GM23338 (cell line): ENCODE results near the gene TTC16. TPM values are rescaled to one million over a fixed set of nuclear protein-coding genes. Genes with fewer than 3 reads are reported as not detected.

Source experiments
- ATAC-seq: fragments of 200-7000 bp; cut with Tn5 transposase; 3 replicates; pipeline ENCODE4 v1.9.1; 2020
- DNase-seq: peaks from one replicate; pipeline ENCODE4 v3.0.0-alpha.2; 2015; ENCODE audit warnings: low spot score
- H2AFZ ChIP-seq: fragments of 200-600 bp; sonication (generic); 2 replicates; pipeline ENCODE4 v1.8.0; 2016; ENCODE audit warnings: antibody characterized with exemption, mild to moderate bottlenecking, moderate library complexity
- H3F3A ChIP-seq: fragments of 200-600 bp; sonication (generic); replicated peaks from 2 replicates; pipeline ENCODE4 v1.8.0; 2017; ENCODE audit warnings: antibody characterized with exemption, mixed run types, low read depth
- H3K27ac ChIP-seq: fragments of 200-600 bp; sonication (generic); 2 replicates; pipeline ENCODE4 v1.6.1; 2016; ENCODE audit warnings: low read depth
- H3K27me3 ChIP-seq: fragments of 200-600 bp; sonication (generic); 2 replicates; pipeline ENCODE4 v1.8.0; 2016; ENCODE audit warnings: mild to moderate bottlenecking, mixed run types, moderate library complexity; ENCODE audit not compliant: insufficient read depth
- H3K36me3 ChIP-seq: fragments of 200-600 bp; sonication (generic); 2 replicates; pipeline ENCODE4 v1.8.0; 2016; ENCODE audit warnings: mild to moderate bottlenecking; ENCODE audit not compliant: insufficient read depth
- H3K4me1 ChIP-seq: fragments of 200-600 bp; sonication (generic); 2 replicates; pipeline ENCODE4 v1.8.0; 2016; ENCODE audit warnings: mild to moderate bottlenecking, moderate library complexity; ENCODE audit not compliant: insufficient read depth
- H3K4me2 ChIP-seq: fragments of 200-600 bp; sonication (generic); 2 replicates; pipeline ENCODE4 v1.7.1; 2017; ENCODE audit warnings: mixed run types
- H3K4me3 ChIP-seq: fragments of 200-600 bp; sonication (generic); 2 replicates; pipeline ENCODE4 v1.6.1; 2016; ENCODE audit warnings: mixed run types
- H3K79me2 ChIP-seq: fragments of 200-600 bp; sonication (generic); replicated peaks from 2 replicates; pipeline ENCODE4 v1.8.0; 2017; ENCODE audit warnings: mild to moderate bottlenecking; ENCODE audit not compliant: insufficient read depth
- H3K9me2 ChIP-seq: fragments of 200-600 bp; sonication (generic); 2 replicates; pipeline ENCODE4 v1.8.0; 2017; ENCODE audit not compliant: insufficient read depth
- H4K20me1 ChIP-seq: fragments of 200-600 bp; sonication (generic); replicated peaks from 2 replicates; pipeline ENCODE4 v1.8.0; 2017; ENCODE audit warnings: mild to moderate bottlenecking; ENCODE audit not compliant: insufficient read depth
- H3K27ac Mint-ChIP-seq: 2 replicates; pipeline ENCODE4 v1.8.0; 2020; ENCODE audit warnings: inconsistent platforms, mild to moderate bottlenecking, moderate library complexity, mixed read lengths
- H3K27me3 Mint-ChIP-seq: 3 replicates; pipeline ENCODE4 v1.8.0; 2022; ENCODE audit warnings: low read depth, mild to moderate bottlenecking, moderate library complexity, mixed read lengths, inconsistent platforms; ENCODE audit not compliant: insufficient read depth, poor library complexity
- H3K36me3 Mint-ChIP-seq: 3 replicates; pipeline ENCODE4 v1.8.0; 2021; ENCODE audit warnings: low read depth, mild to moderate bottlenecking, inconsistent platforms, moderate library complexity, mixed read lengths
- H3K4me1 Mint-ChIP-seq: 3 replicates; pipeline ENCODE4 v1.8.0; 2020; ENCODE audit warnings: mild to moderate bottlenecking, inconsistent platforms, mixed read lengths
- H3K4me3 Mint-ChIP-seq: 3 replicates; pipeline ENCODE4 v1.8.0; 2021; ENCODE audit warnings: moderate library complexity, mild to moderate bottlenecking, inconsistent platforms, mixed read lengths
- H3K9me3 Mint-ChIP-seq: 3 replicates; pipeline ENCODE4 v1.8.0; 2020; ENCODE audit warnings: moderate library complexity, mild to moderate bottlenecking, inconsistent platforms, mixed read lengths
- EZH2phosphoT487 ChIP-seq: fragments of 200-600 bp; sonication (generic); IDR thresholded peaks from one replicate; pipeline ENCODE4 v1.8.1; 2018; ENCODE audit warnings: antibody characterized with exemption; ENCODE audit not compliant: unreplicated experiment
- NANOG ChIP-seq: IDR thresholded peaks from 2 replicates; pipeline ENCODE4 v1.6.1; 2016; ENCODE audit warnings: antibody characterized with exemption, borderline replicate concordance
- ZNF114 ChIP-seq: fragments of 250-450 bp; sonication (Bioruptor Pico); IDR thresholded peaks from 2 replicates; pipeline ENCODE4 v1.5.0; 2020; ENCODE audit warnings: mild to moderate bottlenecking, moderate library complexity
- ZNF331 ChIP-seq: fragments of 250-450 bp; sonication (Bioruptor Pico); IDR thresholded peaks from 2 replicates; pipeline ENCODE4 v1.5.0; 2020; ENCODE audit warnings: low read depth, mild to moderate bottlenecking, moderate library complexity
- polyA plus RNA-seq: library from polyadenylated mRNA; unstranded; fragments of >200 nt; fragmentation: Nextera tagmentation; extraction: Ambion mirVana; gene quantifications from 2 replicates; pipeline ENCODE4 v1.2.1, GENCODE V29; 2016
- total RNA-seq: library from RNA; depleted of rRNA; stranded (reverse); fragments of >200 nt; shearing (Covaris generic); gene quantifications from 2 replicates; pipeline ENCODE4 v1.2.3, GENCODE V29; 2014
- TF ChIP-seq, protein P1 (sequence below), 2 experiments: fragments of 200-600 bp in 1 of 2; sonication (generic) in 1 of 2; conservative IDR thresholded peaks; 2 replicates each; pipeline versions ENCODE4 v1.5.1 to v1.6.1; 2016 to 2017; ENCODE audit warnings: antibody characterized with exemption in 2 of 2, low read depth in 2 of 2, mild to moderate bottlenecking in 2 of 2, moderate library complexity in 1 of 2
- TF ChIP-seq, protein P2 (sequence below): IDR thresholded peaks from 2 replicates; pipeline ENCODE4 v1.6.1; 2016; ENCODE audit warnings: antibody characterized with exemption
- TF ChIP-seq, protein P3 (sequence below): IDR thresholded peaks from one replicate; pipeline ENCODE4 v1.6.1; 2018; ENCODE audit warnings: antibody characterized with exemption; ENCODE audit not compliant: unreplicated experiment
- TF ChIP-seq, protein P4 (sequence below): fragments of 250-450 bp; sonication (Bioruptor Pico); IDR thresholded peaks from 2 replicates; pipeline ENCODE4 v1.5.0; 2020; ENCODE audit warnings: mild to moderate bottlenecking, moderate library complexity

The TTC16 gene
- total and polyA plus RNA-seq, 2 experiments from 2014 or later = not detected

DNA sequence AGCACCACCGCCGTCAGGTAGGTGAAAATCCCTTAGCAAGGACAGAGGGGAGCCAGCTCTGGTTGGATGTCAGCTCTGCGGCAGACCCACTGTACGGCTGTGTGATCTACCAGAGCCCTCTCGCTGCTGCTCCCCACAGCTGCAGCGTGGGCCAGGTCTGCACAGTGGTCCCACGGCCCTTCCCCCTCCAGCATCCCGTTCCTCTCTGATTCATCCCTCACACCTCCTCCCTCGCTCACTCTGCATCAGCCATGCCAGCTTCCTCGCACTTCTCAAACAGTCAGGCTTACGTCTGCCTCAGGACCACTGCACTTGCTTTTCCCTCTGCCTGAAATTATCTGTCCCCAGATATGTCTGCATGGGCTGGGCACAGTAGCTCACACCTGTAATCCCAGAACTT lies 35.7 kb upstream of the TTC16 start (continued):
- TF ChIP-seq, protein P1, sequence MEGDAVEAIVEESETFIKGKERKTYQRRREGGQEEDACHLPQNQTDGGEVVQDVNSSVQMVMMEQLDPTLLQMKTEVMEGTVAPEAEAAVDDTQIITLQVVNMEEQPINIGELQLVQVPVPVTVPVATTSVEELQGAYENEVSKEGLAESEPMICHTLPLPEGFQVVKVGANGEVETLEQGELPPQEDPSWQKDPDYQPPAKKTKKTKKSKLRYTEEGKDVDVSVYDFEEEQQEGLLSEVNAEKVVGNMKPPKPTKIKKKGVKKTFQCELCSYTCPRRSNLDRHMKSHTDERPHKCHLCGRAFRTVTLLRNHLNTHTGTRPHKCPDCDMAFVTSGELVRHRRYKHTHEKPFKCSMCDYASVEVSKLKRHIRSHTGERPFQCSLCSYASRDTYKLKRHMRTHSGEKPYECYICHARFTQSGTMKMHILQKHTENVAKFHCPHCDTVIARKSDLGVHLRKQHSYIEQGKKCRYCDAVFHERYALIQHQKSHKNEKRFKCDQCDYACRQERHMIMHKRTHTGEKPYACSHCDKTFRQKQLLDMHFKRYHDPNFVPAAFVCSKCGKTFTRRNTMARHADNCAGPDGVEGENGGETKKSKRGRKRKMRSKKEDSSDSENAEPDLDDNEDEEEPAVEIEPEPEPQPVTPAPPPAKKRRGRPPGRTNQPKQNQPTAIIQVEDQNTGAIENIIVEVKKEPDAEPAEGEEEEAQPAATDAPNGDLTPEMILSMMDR (conservative IDR thresholded peaks at IDR 0.05; ENCODE audit: low read depth in 2 of 2) = no peak
- TF ChIP-seq, protein P2, sequence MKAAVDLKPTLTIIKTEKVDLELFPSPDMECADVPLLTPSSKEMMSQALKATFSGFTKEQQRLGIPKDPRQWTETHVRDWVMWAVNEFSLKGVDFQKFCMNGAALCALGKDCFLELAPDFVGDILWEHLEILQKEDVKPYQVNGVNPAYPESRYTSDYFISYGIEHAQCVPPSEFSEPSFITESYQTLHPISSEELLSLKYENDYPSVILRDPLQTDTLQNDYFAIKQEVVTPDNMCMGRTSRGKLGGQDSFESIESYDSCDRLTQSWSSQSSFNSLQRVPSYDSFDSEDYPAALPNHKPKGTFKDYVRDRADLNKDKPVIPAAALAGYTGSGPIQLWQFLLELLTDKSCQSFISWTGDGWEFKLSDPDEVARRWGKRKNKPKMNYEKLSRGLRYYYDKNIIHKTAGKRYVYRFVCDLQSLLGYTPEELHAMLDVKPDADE = no peak
- no peak for TF ChIP-seq EZH2phosphoT487
- no peak for TF ChIP-seq ZNF331

DNA sequence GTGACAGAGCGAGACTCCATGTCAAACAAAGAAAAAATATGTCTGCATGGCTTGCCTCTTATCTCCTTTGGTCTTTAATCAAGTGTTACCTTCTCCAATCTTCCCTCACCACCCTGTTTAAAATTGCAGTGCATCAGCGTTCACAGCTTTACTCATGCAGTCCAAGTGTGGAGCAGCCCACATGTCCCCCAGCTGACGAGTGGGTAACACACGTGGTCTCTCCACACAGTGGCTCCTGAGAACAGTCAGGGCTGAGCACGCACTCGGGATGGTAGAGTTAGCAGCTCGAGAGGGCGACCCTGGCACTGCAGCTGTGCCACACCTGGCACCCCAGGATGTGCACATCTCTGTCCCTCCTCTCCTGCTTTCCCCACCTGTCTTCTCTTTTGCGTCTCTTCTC lies 35.0 kb upstream of the TTC16 start:
- H3K4me3 ChIP-seq = no peak overlapping the region
- H3K4me3 Mint-ChIP-seq = no peak overlapping the region
- no peaks in the 10 kb centered on the region for H3K9me2 ChIP-seq
- no peak overlapping the region for H3K4me2 ChIP-seq
- H3K27ac Mint-ChIP-seq = no peak overlapping the region
- H3K9me3 Mint-ChIP-seq = no peaks in the 10 kb centered on the region
- no peaks in the 10 kb centered on the region for H3K27me3 ChIP-seq
- no peaks in the 10 kb centered on the region for H3K4me1 ChIP-seq
- no peak for ATAC-seq
- no peak for DNase-seq
- no peak overlapping the region for H3K27ac ChIP-seq
- peaks cover 5% of the 10 kb centered on the region; the same call in 1 of the 2 replicates for H3K36me3 ChIP-seq
- no peaks in the 10 kb centered on the region for H4K20me1 ChIP-seq
- H3K4me1 Mint-ChIP-seq = no peaks in the 10 kb centered on the region
- H3K36me3 Mint-ChIP-seq = peaks cover 24% of the 10 kb centered on the region
- H2AFZ ChIP-seq = no peak overlapping the region
- H3K27me3 Mint-ChIP-seq = peaks cover 2% of the 10 kb centered on the region
- H3K79me2 ChIP-seq = no peaks in the 10 kb centered on the region
- no peaks in the 10 kb centered on the region for H3F3A ChIP-seq
- TF ChIP-seq, protein P1 (conservative IDR thresholded peaks at IDR 0.05; ENCODE audit: low read depth in 2 of 2) = no peak
- TF ChIP-seq NANOG (no peak), ZNF331 (no peak), ZNF114 (CRISPR knock-in tag) (no peak)
- TF ChIP-seq, protein P3, sequence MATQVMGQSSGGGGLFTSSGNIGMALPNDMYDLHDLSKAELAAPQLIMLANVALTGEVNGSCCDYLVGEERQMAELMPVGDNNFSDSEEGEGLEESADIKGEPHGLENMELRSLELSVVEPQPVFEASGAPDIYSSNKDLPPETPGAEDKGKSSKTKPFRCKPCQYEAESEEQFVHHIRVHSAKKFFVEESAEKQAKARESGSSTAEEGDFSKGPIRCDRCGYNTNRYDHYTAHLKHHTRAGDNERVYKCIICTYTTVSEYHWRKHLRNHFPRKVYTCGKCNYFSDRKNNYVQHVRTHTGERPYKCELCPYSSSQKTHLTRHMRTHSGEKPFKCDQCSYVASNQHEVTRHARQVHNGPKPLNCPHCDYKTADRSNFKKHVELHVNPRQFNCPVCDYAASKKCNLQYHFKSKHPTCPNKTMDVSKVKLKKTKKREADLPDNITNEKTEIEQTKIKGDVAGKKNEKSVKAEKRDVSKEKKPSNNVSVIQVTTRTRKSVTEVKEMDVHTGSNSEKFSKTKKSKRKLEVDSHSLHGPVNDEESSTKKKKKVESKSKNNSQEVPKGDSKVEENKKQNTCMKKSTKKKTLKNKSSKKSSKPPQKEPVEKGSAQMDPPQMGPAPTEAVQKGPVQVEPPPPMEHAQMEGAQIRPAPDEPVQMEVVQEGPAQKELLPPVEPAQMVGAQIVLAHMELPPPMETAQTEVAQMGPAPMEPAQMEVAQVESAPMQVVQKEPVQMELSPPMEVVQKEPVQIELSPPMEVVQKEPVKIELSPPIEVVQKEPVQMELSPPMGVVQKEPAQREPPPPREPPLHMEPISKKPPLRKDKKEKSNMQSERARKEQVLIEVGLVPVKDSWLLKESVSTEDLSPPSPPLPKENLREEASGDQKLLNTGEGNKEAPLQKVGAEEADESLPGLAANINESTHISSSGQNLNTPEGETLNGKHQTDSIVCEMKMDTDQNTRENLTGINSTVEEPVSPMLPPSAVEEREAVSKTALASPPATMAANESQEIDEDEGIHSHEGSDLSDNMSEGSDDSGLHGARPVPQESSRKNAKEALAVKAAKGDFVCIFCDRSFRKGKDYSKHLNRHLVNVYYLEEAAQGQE = no peak
- TF ChIP-seq, protein P2 = no peak
- TF ChIP-seq, protein P4, sequence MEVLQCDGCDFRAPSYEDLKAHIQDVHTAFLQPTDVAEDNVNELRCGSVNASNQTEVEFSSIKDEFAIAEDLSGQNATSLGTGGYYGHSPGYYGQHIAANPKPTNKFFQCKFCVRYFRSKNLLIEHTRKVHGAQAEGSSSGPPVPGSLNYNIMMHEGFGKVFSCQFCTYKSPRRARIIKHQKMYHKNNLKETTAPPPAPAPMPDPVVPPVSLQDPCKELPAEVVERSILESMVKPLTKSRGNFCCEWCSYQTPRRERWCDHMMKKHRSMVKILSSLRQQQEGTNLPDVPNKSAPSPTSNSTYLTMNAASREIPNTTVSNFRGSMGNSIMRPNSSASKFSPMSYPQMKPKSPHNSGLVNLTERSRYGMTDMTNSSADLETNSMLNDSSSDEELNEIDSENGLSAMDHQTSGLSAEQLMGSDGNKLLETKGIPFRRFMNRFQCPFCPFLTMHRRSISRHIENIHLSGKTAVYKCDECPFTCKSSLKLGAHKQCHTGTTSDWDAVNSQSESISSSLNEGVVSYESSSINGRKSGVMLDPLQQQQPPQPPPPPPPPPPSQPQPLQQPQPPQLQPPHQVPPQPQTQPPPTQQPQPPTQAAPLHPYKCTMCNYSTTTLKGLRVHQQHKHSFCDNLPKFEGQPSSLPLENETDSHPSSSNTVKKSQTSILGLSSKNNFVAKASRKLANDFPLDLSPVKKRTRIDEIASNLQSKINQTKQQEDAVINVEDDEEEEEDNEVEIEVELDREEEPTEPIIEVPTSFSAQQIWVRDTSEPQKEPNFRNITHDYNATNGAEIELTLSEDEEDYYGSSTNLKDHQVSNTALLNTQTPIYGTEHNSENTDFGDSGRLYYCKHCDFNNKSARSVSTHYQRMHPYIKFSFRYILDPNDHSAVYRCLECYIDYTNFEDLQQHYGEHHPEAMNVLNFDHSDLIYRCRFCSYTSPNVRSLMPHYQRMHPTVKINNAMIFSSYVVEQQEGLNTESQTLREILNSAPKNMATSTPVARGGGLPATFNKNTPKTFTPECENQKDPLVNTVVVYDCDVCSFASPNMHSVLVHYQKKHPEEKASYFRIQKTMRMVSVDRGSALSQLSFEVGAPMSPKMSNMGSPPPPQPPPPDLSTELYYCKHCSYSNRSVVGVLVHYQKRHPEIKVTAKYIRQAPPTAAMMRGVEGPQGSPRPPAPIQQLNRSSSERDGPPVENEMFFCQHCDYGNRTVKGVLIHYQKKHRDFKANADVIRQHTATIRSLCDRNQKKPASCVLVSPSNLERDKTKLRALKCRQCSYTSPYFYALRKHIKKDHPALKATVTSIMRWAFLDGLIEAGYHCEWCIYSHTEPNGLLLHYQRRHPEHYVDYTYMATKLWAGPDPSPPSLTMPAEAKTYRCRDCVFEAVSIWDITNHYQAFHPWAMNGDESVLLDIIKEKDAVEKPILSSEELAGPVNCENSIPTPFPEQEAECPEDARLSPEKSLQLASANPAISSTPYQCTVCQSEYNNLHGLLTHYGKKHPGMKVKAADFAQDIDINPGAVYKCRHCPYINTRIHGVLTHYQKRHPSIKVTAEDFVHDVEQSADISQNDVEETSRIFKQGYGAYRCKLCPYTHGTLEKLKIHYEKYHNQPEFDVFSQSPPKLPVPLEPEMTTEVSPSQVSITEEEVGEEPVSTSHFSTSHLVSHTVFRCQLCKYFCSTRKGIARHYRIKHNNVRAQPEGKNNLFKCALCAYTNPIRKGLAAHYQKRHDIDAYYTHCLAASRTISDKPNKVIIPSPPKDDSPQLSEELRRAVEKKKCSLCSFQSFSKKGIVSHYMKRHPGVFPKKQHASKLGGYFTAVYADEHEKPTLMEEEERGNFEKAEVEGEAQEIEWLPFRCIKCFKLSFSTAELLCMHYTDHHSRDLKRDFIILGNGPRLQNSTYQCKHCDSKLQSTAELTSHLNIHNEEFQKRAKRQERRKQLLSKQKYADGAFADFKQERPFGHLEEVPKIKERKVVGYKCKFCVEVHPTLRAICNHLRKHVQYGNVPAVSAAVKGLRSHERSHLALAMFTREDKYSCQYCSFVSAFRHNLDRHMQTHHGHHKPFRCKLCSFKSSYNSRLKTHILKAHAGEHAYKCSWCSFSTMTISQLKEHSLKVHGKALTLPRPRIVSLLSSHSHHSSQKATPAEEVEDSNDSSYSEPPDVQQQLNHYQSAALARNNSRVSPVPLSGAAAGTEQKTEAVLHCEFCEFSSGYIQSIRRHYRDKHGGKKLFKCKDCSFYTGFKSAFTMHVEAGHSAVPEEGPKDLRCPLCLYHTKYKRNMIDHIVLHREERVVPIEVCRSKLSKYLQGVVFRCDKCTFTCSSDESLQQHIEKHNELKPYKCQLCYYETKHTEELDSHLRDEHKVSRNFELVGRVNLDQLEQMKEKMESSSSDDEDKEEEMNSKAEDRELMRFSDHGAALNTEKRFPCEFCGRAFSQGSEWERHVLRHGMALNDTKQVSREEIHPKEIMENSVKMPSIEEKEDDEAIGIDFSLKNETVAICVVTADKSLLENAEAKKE (CRISPR knock-in tag) = no peak
